Stimulated activated CD4-positive, alpha-beta T cell treated with anti-CD3 and anti-CD28 coated beads, Interleukin-4, amount 100 ng/mL, for 4 hours (primary cell): ENCODE results near the gene ZCCHC14.

Experiments used
- DNase-seq, 2 experiments: peaks; one replicate each; pipeline ENCODE4 v3.0.0-alpha.2; 2020

Gene ZCCHC14

DNA sequence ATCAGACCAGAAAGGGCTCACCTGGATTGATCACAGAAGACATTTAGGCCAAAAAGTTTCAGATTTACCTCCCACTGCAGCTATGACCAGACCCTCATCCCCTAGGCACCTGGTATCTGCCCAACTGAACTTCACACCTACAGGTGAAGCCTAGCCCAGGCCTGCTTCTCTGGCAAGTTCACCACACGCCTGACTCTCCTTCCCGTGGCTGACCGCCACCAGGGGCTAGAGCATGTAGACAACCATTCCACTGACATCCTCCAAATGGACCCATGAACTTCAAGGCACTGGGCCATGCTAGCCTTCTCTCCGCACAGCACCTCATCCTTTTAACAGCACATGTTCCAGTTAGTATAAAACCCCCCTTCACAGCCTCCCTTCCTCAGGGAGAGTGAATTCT is 18.8 kb downstream of the ZCCHC14 start:
- DNase-seq: no peak

DNA sequence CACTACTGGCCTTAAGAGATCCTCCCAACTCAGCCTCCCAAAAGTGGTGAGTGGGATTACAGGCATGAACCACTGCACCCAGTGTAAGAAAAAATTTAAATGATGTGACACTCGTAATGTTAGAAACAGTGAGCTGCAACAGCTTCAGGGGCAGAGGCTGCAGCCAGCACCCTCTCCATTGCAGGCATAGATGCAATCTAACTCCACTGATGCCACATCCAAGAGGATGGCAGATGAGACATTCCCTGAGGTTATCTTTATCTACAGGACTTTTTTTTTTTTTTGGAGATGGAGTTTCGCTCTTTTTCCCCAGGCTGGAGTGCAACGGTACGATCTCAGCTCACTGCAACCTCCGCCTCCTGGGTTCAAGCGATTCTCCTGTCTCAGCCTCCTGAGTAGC is 19.9 kb downstream of the ZCCHC14 start:
- DNase-seq: no peak

DNA sequence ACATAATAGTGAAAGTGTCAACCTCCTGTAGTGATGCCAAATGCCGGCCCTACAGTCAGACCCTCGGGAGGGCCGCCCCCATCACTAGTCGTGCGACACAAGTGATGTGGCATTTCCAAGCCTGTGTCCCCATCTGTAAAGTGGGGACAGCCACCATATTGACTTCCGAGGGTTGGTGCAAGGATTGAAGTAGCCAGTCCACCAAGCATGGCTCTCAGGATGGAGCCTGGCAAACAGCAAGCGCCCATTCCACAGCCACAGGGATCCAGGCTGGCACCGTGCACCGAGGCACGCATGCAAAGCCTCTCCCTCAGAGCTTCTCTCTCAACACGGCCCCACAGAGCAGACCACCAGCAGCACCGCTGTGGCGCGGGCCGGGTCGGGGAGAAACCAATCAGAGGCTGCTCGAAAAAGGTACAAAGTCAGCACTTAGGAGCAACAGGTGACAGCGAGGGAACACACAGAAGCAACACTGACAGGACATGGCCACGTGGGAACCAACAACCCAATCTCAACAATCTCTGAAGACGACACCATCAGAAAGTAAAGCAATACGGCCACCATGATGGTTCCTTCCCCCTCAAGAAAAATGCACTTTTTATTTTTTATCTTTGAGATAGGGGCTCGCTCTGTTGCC is 20.6 kb downstream of the ZCCHC14 start:
- DNase-seq: no peak

DNA sequence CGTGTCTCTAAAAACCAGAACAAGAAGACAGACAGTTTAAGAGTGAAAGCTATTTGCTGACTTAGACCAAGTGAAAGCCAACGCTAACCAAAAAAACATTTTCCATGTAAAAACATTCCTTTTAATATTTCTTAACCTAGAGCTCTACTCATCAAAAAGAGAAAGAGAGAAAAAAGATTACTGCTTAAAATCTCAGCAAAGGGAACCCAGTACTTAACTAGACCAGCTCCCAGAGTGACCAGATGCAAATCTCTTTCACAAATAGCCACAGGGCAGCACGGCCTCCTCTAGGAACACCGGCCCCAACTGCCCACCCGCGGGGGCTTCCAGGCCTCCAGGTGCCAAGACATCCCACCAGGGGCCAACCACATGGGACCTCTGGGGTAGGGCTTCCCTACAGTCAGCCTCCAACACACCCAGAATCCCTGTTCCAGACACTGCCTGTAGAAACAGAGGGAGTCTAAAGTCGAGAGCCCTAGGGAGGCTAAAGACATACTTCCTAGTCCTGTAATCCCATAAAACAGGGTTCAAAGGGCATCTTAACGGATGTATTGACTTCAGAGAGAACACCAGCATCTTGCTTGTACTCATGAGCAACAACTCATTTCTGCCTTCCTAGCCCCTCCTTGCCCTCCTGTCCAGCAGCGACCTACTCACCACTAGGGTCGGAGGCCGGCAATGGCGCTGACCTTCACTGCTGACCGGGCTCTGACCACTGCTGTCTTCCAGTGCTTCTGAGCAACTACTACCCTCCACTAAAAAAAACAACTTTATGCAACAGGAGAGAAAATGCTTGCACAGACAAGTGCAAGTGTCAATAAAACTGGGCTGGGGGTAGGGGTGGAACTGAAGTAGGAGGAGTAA is 21.3 kb downstream of the ZCCHC14 start:
- no peak for DNase-seq

DNA sequence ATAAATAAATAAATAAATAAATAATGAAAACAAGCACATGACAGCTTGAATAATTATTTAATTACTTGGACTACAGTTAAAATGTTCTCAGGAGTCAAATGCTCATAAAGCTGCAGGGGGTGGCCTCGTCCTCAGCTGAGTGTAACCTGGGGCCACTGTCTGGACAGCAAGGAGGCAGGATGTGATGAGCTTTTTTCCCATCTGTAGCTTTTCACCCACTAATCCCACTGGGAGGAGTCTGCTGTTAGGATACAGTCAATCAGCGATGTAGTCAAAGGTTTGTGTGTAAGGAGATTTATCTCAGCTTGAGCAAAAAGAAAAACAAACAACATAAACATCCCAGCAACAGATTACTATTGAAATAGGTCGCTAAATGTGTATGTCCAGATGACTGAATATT is 22.5 kb downstream of the ZCCHC14 start:
- DNase-seq: no peak

DNA sequence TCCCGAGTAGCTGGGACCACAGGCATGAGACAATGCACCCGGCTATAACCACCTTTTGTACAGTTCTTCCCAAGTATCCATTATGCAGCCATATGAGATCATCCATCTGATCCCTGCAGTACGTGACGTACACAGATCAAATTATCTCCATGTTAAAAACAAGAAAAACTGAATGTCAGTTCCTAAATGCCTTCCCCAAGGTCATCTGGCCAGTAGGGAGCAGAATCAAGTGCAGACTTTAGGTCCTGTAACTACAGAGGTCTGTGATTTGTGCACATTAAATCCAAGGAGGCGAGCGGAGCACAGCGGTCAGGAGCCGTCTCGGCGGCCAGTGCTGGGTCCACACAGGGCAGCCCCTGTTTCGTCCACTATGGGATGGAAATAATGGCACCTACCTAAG is 23.7 kb downstream of the ZCCHC14 start:
- no peak for DNase-seq

DNA sequence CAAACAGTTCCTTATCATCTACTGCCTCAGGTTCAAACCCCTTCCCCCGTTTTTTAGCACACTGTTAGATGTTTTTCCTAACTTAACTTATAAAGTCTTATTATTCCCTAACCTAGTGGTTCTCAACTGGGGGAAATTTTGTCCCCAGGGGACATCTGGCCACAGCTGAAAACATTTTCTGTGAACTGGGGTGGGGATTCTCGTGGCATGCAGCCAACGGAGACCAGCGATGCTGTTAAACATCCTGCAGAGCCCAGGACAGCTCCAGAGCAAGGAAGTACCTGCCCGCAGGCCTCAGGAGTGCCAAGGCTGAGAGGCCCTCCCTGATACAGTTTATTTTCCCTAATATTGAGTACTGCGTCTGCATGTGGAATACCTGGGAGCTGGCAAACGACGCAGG is 24.3 kb downstream of the ZCCHC14 start:
- DNase-seq: no peak

DNA sequence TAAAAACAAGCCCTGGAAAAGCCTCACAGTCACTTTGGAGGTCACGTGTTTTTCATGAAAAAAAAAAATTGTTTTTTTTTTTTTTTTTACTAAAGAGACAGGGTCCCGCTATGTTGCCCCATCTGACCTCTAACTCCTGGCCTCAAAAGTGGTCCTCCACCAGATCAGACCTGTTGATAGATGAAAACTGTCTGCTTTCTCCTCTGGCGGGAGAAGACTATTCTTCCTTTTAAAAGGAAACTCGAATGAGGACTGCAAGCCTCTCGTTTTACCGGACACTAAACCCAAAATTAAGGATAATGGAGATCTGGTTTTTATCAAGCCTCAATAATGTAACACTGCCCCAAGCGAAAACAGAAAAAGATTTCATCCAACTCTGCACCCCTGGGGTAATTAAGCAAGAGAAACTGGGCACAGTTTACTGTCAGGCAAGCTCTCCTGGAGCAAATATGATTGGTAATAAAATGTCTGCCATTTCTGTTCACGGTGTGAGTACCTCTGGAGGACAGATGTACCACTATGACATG is 25.8 kb downstream of the ZCCHC14 start:
- DNase-seq: no peak

DNA sequence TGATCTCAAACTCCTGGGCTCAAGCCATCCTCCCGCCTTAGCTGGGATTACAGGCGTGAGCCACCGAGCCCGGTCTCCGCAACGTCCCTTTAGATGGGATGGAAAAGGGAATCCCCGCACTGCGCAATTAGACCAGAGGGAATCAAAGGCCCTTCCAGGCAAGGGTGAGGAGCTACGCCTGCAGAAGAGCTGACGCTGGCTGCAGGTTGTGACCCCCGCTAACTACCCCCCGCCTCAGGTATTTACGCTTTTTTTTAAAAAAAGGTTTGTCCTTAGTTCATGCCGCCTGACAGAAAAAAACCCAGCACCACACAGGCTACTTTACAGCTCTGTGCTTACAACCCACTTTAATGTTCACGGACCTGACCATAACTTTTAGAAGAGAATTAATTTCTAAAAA is 26.9 kb downstream of the ZCCHC14 start:
- no peak for DNase-seq

DNA sequence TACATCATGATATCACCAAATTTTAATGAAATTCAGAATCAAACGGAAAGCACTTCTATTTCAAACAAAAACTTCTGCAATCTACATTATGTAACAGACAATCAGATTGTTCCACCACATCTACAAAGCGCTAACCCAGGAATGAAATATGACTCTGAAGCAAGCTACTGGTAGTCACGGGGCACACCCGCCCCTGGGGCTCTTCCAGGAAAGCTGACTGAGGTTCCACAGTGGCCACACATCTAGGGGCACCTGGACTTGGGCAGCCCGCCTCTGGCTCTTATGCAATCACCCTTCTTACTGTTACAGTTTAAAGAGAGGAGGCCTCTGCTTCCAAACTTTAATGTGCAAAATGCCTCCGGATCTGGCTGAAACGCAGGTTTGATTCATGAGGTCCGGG is 27.5 kb downstream of the ZCCHC14 start:
- DNase-seq: no peak

DNA sequence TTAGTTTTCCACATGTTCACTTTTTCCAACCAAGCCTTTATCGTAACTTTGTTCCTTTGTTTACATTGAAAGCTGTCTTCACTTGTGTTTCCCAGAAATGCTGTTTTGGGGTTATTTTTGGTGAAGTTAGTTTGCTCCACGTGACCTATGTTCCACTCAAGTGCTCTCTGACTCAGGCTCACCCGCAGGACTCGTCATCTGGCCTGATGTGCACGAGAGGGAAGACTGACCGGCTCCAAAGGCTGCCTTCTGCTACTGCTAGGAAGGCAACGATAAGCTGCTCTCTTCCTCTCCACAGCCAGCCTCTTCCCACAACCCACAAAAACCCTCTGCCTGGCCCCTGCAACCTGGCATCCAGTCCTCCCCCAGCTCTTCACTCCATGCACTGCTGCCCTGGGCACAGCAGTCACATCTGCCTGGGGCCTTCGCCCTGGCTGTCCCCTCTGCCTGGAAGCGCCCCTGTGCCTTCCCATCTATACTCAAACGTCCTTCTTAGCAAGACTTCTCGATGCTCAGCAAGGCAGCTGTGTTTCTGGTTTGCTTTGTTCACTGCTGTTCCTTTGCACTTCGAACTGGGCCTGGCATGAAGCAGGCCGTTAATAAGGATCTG is 28.0 kb downstream of the ZCCHC14 start:
- peak in 1 of 2 experiments; percentile 28 for DNase-seq

DNA sequence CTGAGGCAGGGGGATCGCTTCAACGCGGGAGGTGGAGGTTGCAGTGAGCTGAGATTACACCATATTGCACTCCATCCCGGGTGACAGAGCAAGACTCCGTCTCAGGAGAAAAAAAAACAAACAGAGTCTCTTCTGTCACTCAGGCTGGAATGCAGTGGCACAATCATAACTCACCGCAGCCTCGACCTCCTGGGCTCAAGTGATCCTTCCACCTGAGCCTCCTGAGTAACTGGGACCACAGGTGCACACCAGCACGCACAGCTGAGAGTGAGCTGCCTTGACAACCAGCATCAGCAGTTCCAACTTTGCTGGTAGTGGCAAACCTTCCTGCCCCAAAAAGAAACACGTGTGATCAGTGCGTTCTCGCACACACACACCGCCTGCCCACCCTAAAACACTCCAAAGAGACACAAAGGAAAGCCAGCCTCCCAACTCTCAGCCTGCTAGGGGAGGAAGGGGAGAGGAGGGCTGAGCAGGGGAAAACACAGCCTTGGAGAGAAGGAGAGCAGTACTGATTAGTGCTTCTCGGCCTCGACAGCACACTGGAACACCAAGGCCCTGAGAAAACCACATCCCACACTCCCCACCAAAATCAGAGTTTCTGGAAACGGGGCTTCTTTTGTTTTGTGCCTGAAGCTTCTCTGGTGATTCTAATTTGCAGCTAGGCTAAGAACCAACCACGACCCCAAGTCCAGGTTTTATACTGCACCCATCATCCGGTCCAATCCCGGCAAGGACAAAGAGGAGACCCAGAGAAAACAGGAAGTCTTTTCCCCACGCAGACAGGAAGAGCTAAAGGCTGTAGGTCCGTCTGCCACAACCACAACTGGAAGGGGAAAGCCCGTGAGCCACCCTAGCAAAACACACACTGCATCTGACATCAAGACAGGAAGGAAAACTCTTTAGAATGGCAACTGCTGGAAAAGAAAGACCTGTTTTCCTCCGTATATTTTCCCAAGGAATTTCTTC is 28.8 kb downstream of the ZCCHC14 start:
- peak; percentile 13 to 19 for DNase-seq

DNA sequence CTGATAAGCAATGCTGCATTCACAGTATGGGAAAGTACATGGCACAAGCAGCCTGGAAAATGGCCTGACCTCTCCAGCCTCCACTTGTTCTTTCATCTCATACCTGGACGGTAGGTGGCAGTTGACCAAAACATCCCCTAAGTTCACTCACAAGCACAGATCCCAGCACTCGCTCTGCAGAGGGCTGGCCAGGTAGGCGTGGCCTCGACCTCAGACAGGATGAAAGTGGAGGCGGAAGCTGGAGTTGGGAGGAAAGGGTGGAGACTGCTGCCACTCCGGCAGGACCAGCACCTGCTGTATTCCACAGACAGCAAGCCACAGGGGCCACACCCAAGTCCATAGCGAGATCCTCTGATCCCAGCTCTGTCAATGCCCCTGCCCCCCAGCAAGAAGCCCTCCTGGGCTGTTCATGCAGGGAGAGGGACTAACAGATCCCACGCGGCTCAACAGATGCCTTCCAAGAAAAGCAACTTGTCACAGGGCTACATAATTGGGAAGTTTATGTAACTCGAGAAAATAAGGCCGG is 31.3 kb downstream of the ZCCHC14 start:
- DNase-seq: no peak

DNA sequence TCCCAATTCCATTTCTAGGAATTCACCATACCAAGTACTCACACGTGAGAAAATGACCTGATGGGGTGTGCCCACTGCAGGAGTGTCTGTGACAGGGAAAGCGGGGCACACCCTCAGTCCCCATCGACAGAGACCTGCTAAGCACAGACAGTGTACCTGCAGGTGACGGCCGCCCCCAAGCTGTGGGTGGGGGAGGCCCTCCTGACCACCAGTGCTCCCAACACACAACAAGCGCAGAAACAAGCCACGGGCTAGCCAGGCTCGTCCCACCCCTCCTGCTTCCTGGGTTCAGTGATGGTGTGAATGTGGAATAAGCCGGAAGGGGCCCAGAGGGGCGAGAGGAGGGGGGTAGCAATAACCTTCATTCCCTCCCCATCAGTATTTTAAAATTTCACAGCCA is 31.9 kb downstream of the ZCCHC14 start:
- DNase-seq: no peak

DNA sequence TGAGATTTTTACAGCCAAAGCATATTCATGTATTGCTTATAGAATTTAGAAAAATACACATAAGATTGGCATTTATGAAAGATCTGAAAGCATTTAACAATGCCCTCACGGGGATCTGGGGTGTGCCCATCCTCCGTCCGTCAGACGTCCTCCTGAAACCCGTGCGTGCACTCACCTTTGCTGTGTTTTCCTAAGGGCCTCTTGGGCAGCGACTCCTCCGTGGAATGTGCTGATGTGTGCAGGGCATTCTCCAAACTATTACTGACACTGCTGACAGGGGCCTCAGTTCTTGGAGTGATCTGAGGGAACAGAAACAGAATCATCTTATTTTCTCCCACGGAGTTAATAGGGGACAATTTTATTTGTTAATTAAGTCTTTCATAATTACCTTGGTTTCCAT is 33.0 kb downstream of the ZCCHC14 start:
- no peak for DNase-seq

DNA sequence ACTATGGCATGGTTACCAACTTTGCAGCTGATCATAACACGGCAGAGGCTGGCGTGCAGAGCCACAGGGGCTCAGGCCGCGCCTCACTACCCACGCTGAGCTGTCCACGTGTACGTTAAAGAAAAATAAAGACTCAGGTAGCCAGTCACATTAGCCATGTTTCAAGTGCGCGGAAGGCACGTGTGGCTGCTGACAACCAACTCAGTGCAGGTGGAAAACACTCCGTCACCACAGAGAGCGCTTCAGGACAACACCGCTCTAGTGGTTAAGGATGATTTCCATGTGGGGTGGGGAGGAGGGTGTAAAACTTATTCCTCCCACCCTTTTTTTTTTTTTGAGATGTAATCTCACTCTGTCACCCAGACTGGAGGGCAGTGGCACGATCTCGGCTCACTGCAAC is 33.8 kb downstream of the ZCCHC14 start:
- no peak for DNase-seq

DNA sequence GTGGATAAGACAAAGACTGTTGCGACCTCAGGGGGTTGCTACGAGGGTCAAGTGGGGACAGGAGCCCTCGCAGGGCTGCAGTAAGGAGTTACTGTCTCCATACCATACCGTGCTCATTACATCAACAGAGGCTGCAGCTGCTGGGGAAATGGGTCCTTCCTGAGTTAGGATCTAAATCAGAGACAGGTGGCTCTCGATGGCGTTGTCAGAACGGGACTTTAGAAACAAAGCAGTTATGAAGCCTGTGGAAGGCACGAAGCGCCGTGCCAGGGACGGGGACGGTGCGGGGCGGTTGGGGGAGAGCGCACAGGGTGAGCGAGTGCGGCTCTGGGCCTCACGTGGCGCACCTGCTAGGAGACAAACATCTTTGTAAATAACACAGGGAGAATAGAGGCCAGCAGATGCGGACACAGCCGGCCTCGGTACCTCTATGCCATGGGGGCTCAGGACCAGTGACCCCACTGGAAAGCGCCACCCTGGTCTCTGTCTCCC is 34.4 kb downstream of the ZCCHC14 start:
- no peak for DNase-seq

DNA sequence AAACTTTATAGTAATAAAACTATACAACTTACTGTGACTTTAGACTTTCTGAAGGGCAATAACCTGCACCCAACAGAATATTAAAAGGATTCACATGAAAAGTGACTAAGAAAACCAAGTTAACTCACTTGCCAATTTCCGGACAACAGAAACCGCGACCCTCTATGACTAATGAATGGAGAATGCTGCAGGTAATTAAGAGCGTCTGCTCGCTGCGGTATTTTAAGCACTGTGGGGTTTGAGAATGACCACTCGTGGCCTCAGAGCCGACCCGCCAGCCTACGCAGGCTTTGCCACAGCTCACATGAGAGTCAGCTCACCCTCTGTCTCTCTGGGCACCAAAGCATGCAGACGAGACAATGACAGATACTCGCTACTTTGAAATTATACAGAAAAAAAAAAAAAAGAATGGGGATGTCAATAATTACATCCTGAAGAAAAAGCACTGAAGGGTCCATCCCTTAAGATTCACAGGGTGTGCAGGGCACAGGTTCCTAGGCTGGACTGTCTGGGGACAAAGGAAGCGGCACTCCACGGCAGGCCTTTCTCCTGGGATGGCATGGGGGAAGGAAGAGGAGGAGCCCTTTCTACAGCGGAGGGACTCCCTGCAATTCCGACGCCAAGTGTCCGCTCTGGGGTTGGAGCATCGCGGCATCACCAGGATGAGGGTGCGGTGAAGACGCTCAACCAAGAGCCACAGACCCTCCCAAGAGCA is 35.0 kb downstream of the ZCCHC14 start:
- DNase-seq: peak in 1 of 2 experiments; percentile 31

DNA sequence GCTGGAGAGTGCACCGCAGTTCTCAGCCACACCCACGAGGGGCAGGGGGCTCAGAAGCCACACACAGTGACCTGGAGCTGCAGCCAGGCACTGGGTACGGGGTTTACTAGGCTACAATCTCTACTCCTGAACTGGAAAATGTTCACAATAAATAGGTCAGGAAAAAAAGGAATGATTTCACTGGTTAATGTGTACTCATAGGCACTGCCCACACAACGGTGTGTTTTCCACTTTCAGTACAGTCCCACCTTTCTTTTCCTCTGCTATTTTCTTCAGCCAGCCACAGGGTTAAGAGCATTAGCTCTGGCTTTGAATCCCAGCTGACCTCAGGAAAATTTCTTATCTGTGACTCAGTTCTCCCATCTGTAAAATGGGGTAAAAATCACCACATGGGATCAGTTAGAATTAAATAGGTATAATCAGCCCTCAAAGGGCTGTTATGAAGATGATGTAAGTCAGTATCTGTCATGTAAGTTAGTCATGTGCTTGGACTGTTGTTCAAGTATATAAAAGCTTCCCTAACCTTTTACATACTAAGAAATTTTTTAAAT is 35.7 kb downstream of the ZCCHC14 start:
- DNase-seq: no peak

DNA sequence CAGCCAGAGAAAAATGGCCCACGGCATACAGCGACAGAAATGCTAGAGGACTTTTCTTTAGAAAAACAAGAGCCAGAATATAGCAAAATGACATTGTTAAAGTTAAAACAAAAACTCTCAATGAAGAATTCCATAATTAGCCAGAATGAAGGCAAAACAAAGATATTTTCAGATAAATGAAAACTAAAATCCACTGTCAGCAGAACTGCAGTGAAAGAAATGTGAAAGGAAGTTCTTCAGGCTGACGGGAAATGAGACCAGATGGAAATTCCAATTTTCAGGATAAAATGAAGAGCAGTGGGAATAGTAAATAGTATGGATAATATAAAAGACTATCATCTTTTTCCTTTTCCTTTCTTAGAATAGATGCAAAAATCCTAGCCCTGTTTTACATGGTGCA is 38.4 kb downstream of the ZCCHC14 start:
- no peak for DNase-seq

DNA sequence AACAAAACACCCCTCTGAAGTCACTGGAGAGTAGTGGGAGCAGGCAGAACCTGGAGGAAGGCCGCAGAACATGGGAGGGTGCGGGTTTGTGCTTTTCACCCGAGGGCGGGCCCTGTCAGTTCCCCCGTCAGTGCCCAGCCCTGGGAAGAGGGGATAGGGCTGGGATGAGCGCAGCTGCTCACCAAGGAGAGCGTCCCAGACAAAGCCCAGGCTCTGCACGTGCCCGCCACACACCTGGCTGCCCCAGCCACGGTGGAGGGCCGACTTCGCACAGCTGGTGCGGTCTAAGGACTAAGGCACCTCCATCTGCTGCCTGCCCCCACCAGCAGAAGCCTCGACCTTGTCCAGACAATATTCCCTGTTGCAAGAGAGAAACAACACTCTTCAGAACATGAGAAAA is 39.5 kb downstream of the ZCCHC14 start:
- DNase-seq: no peak
